Right cardiac atrium (tissue), 5 donors: ENCODE results near the gene SVIL. TPM values are rescaled to one million over a fixed set of nuclear protein-coding genes. Genes with fewer than 3 reads are reported as not detected.

Source experiments
- ATAC-seq, 2 donors: fragments of 200-7000 bp; cut with Tn5 transposase; one replicate each; pipeline versions ENCODE4 v1.8.0 to v1.9.1; 2020; ENCODE audit warnings: moderate library complexity in 2 of 2, mild to moderate bottlenecking in 1 of 2
- DNase-seq, 3 donors: peaks; one replicate each; pipeline ENCODE4 v3.0.0-alpha.2; 2020
- H3K27ac ChIP-seq: one replicate; pipeline ENCODE4 v1.5.1; 2013; ENCODE audit warnings: mild to moderate bottlenecking, low read length, control low read depth, moderate library complexity
- H3K27me3 ChIP-seq: one replicate; pipeline ENCODE4 v1.6.1; 2013; ENCODE audit not compliant: control insufficient read depth, insufficient read depth
- H3K4me1 ChIP-seq: one replicate; pipeline ENCODE4 v1.6.1; 2013; ENCODE audit warnings: low read length; ENCODE audit not compliant: control insufficient read depth, insufficient read depth
- H3K4me3 ChIP-seq: one replicate; pipeline ENCODE4 v1.5.1; 2013; ENCODE audit warnings: low read length, control low read depth
- H3K9me3 ChIP-seq: one replicate; pipeline ENCODE4 v1.6.1; 2013; ENCODE audit warnings: low read length; ENCODE audit not compliant: control insufficient read depth
- WGBS: extraction: QIAGEN DNeasy Blood & Tissue Kit; methylation state at CpG from one replicate; pipeline ENCODE4 v1.1.7; 2013; 5-methylcytosine and 5-hydroxymethylcytosine counted together
- intact Hi-C, 4 donors: fragments of 100-400 bp; cut with DNase I; formaldehyde crosslinking; loops; one replicate each; pipeline versions ENCODE4 v1.11.0 to v1.14.0; 2022 to 2023
- polyA plus RNA-seq: library from polyadenylated mRNA; stranded (reverse); fragments of 200-250 nt; gene quantifications from one replicate; pipeline ENCODE4 v1.2.3, GENCODE V29; 2013
- total RNA-seq, 4 donors: library from RNA; stranded (reverse); fragmentation: NEBNext Ultra II Directional; extraction: Animal tissue kit (Norgen Biotek cat#: 25700); gene quantifications; one replicate each; pipeline ENCODE4 v1.2.1, GENCODE V29; 2021
- donor health status: healthy with polysubstance abuse.
- donor health status: DM: no; HTN: yes; CAD: no.
- donor health status: DM: no; HTN: no; CAD: no.
- donor health status: DM: no; HTN: yes; CAD: no; lungs with severe emphysema.
- donor health status: DM: yes; HTN: yes; CAD: no.

The SVIL gene
- total and polyA plus RNA-seq, 5 donors = 106 to 374 (median 265) TPM

- DNase-seq (no peak), ATAC-seq (no peak)
- no peaks in the 10 kb centered on the region for H3K4me1 ChIP-seq
- no peak overlapping the region for H3K4me3 ChIP-seq
- no peaks in the 10 kb centered on the region for H3K9me3 ChIP-seq
- WGBS = 76% methylated on average over 3 of the region's 3 CpGs
- H3K27me3 ChIP-seq = no peaks in the 10 kb centered on the region
- no peak overlapping the region for H3K27ac ChIP-seq
- intact Hi-C loops = no loop called here
Observed at GRCh38 chr10:29667191-29667590, 32.4 kb upstream of the SVIL start.

GRCh38 chr10:29666201-29666600 lies 31.4 kb upstream of the SVIL start:
- ATAC-seq = no peak
- Histone ChIP-seq H3K27me3 (no peaks in the 10 kb centered on the region), H3K4me3 (no peak overlapping the region), H3K9me3 (no peaks in the 10 kb centered on the region), H3K4me1 (no peaks in the 10 kb centered on the region), H3K27ac (no peak overlapping the region)
- 92% methylated on average over 7 of the region's 7 CpGs for WGBS
- no peak for DNase-seq
- intact Hi-C loops = no loop called here

- H3K27ac ChIP-seq = peak overlapping the region; percentile 0
- ATAC-seq (no peak), DNase-seq (no peak)
- H3K4me1 ChIP-seq = peaks cover 3% of the 10 kb centered on the region
- no peaks in the 10 kb centered on the region for H3K9me3 ChIP-seq
- WGBS = 71% methylated on average over 8 of the region's 8 CpGs
- H3K27me3 ChIP-seq = no peaks in the 10 kb centered on the region
- no peak overlapping the region for H3K4me3 ChIP-seq
- intact Hi-C loops = no loop called here
Observed at GRCh38 chr10:29663718-29664117, 28.9 kb upstream of the SVIL start.

- DNase-seq (peak in 2 of 3 donors; percentile 67 to 72), ATAC-seq (peak; percentile 86 to 98)
- intact Hi-C loops = no loop called here
- H3K9me3 ChIP-seq = no peaks in the 10 kb centered on the region
- 42% methylated on average over 10 of the region's 10 CpGs for whole genome bisulfite sequencing
- H3K27ac ChIP-seq = peak overlapping the region; percentile 33
- H3K4me3 ChIP-seq = no peak overlapping the region
- H3K27me3 ChIP-seq = no peaks in the 10 kb centered on the region
- peaks cover 3% of the 10 kb centered on the region for H3K4me1 ChIP-seq
Observed at GRCh38 chr10:29658984-29659965, 24.5 kb upstream of the SVIL start.

- intact Hi-C loops = no loop called here
- H3K27ac ChIP-seq = no peak overlapping the region
- no peaks in the 10 kb centered on the region for H3K9me3 ChIP-seq
- ATAC-seq = no peak
- no peak for DNase-seq
- WGBS = 88% methylated on average over 9 of the region's 9 CpGs
- H3K27me3 ChIP-seq = no peaks in the 10 kb centered on the region
- H3K4me1 ChIP-seq = peaks cover 3% of the 10 kb centered on the region
- no peak overlapping the region for H3K4me3 ChIP-seq
Observed at GRCh38 chr10:29657719-29658274, 23.0 kb upstream of the SVIL start.

GRCh38 chr10:29656451-29656992 lies 21.8 kb upstream of the SVIL start:
- no peak for DNase-seq
- WGBS = 81% methylated on average over 2 of the region's 2 CpGs
- ATAC-seq = no peak
- intact Hi-C loops = no loop called here
- no peaks in the 10 kb centered on the region for H3K27me3 ChIP-seq
- H3K4me3 ChIP-seq = no peak overlapping the region
- no peaks in the 10 kb centered on the region for H3K9me3 ChIP-seq
- H3K4me1 ChIP-seq = peaks cover 3% of the 10 kb centered on the region
- H3K27ac ChIP-seq = no peak overlapping the region

GRCh38 chr10:29652192-29652591 lies 17.4 kb upstream of the SVIL start:
- H3K27me3 ChIP-seq = no peaks in the 10 kb centered on the region
- no peaks in the 10 kb centered on the region for H3K9me3 ChIP-seq
- WGBS = 98% methylated on average over 2 of the region's 2 CpGs
- no peak for DNase-seq
- intact Hi-C loops = no loop called here
- no peak overlapping the region for H3K27ac ChIP-seq
- H3K4me3 ChIP-seq = no peak overlapping the region
- ATAC-seq = no peak
- peaks cover 3% of the 10 kb centered on the region for H3K4me1 ChIP-seq

GRCh38 chr10:29651767-29652166 lies 17.0 kb upstream of the SVIL start:
- Histone ChIP-seq H3K9me3 (no peaks in the 10 kb centered on the region), H3K27ac (no peak overlapping the region), H3K27me3 (no peaks in the 10 kb centered on the region), H3K4me3 (no peak overlapping the region), H3K4me1 (peaks cover 3% of the 10 kb centered on the region)
- DNase-seq = no peak
- intact Hi-C loops = no loop called here
- 86% methylated on average over 3 of the region's 3 CpGs for WGBS
- ATAC-seq = no peak

GRCh38 chr10:29650552-29650944 lies 15.8 kb upstream of the SVIL start:
- no peak overlapping the region for H3K4me3 ChIP-seq
- intact Hi-C loops = no loop called here
- H3K27ac ChIP-seq = no peak overlapping the region
- peaks cover 6% of the 10 kb centered on the region for H3K4me1 ChIP-seq
- H3K27me3 ChIP-seq = no peaks in the 10 kb centered on the region
- ATAC-seq (no peak), DNase-seq (no peak)
- H3K9me3 ChIP-seq = no peaks in the 10 kb centered on the region
- 100% methylated on average over 1 of the region's 1 CpG for WGBS

GRCh38 chr10:29649561-29650551 lies 15.1 kb upstream of the SVIL start:
- intact Hi-C loops = loop anchor here in 1 of 4 donors (10.0 kb wide), 1 partner anchor 85 kb away; no protein-coding TSS in a partner anchor

More at GRCh38 chr10:29649561-29650551, 15.1 kb upstream of the SVIL start:
- Histone ChIP-seq H3K4me1 (peaks cover 6% of the 10 kb centered on the region), H3K27me3 (no peaks in the 10 kb centered on the region), H3K4me3 (no peak overlapping the region), H3K27ac (no peak overlapping the region), H3K9me3 (no peaks in the 10 kb centered on the region)
- 81% methylated on average over 7 of the region's 7 CpGs for WGBS
- ATAC-seq (no peak), DNase-seq (no peak)
